IMR-90 (cell line): ENCODE results near the gene ZNF469. TPM values are rescaled to one million over a fixed set of nuclear protein-coding genes. Genes with fewer than 3 reads are reported as not detected.

Experiments used
- ATAC-seq: fragments of 200-7000 bp; cut with Tn5 transposase; 2 replicates; pipeline ENCODE4 v1.9.1; 2020; ENCODE audit warnings: low read depth, mild to moderate bottlenecking, moderate library complexity
- BruUV-seq: library from RNA; stranded (reverse); fragments of 400-500 nt; replicated peaks from 2 replicates; lab custom pipeline; 2021; lab: Mats Ljungman, UMichigan
- CTCF ChIA-PET: fragments of 300-600 bp; formaldehyde crosslinking; extraction: SDS; loops from one replicate; lab custom pipeline; 2021; ENCODE audit warnings: antibody characterized with exemption; lab: Yijun Ruan, JAX
- POLR2A ChIA-PET: fragments of 300-600 bp; sonication (Branson Sonifier 250); formaldehyde crosslinking; loops from one replicate; lab custom pipeline; 2022; ENCODE audit warnings: antibody characterized with exemption; ENCODE audit not compliant: unreplicated experiment; lab: Charles Lee
- DNase-seq: peaks from one replicate; pipeline ENCODE4 v3.0.0; 2013
- H2AFZ ChIP-seq: replicated peaks from 2 replicates; pipeline ENCODE3; 2013; ENCODE audit warnings: low read length, mild to moderate bottlenecking; ENCODE audit not compliant: poor library complexity
- H2AK5ac ChIP-seq: 2 replicates; pipeline ENCODE4 v1.6.1; 2013; ENCODE audit warnings: low read depth, low read length, inconsistent platforms
- H2AK9ac ChIP-seq: replicated peaks from 2 replicates; pipeline ENCODE3; 2013; ENCODE audit warnings: mild to moderate bottlenecking, low read depth, low read length, moderate library complexity; ENCODE audit not compliant: poor library complexity
- H2BK120ac ChIP-seq: 2 replicates; pipeline ENCODE4 v1.6.1; 2013; ENCODE audit warnings: low read depth, low read length, inconsistent platforms
- H2BK15ac ChIP-seq: 3 replicates; pipeline ENCODE4 v1.6.1; 2013; ENCODE audit warnings: low read depth, low read length, inconsistent platforms
- H2BK20ac ChIP-seq: 2 replicates; pipeline ENCODE4 v1.6.1; 2013; ENCODE audit warnings: low read depth, mild to moderate bottlenecking, inconsistent platforms, low read length, moderate library complexity
- H2BK5ac ChIP-seq: 2 replicates; pipeline ENCODE4 v1.6.1; 2013; ENCODE audit warnings: mild to moderate bottlenecking, low read depth, low read length, inconsistent platforms; ENCODE audit not compliant: poor library complexity, severe bottlenecking
- H3K14ac ChIP-seq: replicated peaks from 2 replicates; pipeline ENCODE4 v1.6.1; 2013; ENCODE audit warnings: low read depth, low read length, inconsistent platforms
- H3K18ac ChIP-seq: 2 replicates; pipeline ENCODE4 v1.6.1; 2013; ENCODE audit warnings: low read depth, low read length, control low read depth
- H3K23ac ChIP-seq: 2 replicates; pipeline ENCODE4 v1.6.1; 2013; ENCODE audit warnings: low read depth, low read length, inconsistent platforms
- H3K27ac ChIP-seq: 2 replicates; pipeline ENCODE4 v1.5.1; 2013; ENCODE audit warnings: mild to moderate bottlenecking, control low read depth, low read length; ENCODE audit not compliant: insufficient read depth
- H3K27me3 ChIP-seq: 2 replicates; pipeline ENCODE4 v1.6.1; 2013; ENCODE audit warnings: low read length; ENCODE audit not compliant: control insufficient read depth, insufficient read depth
- H3K36me3 ChIP-seq: 2 replicates; pipeline ENCODE4 v1.6.1; 2013; ENCODE audit warnings: low read length, mixed read lengths; ENCODE audit not compliant: control insufficient read depth, insufficient read depth
- H3K4ac ChIP-seq: 2 replicates; pipeline ENCODE4 v1.6.1; 2013; ENCODE audit warnings: low read depth, low read length, inconsistent platforms
- H3K4me1 ChIP-seq: 2 replicates; pipeline ENCODE4 v1.6.1; 2013; ENCODE audit warnings: low read length, mixed read lengths; ENCODE audit not compliant: control insufficient read depth, insufficient read depth
- H3K4me2 ChIP-seq: 2 replicates; pipeline ENCODE4 v1.6.1; 2013; ENCODE audit warnings: low read depth, mild to moderate bottlenecking, control low read depth, low read length, moderate library complexity
- H3K4me3 ChIP-seq: 2 replicates; pipeline ENCODE4 v1.5.1; 2013; ENCODE audit warnings: low read depth, mild to moderate bottlenecking, control low read depth, low read length, moderate library complexity; ENCODE audit not compliant: insufficient read depth
- H3K56ac ChIP-seq: 2 replicates; pipeline ENCODE4 v1.6.1; 2013; ENCODE audit warnings: low read length, inconsistent platforms; ENCODE audit not compliant: insufficient read depth; ENCODE audit errors: extremely low read depth
- H3K79me1 ChIP-seq, 2 experiments: 2 replicates each; pipeline ENCODE4 v1.6.1; 2013; ENCODE audit warnings: low read length in 2 of 2, inconsistent platforms in 1 of 2, low read depth in 1 of 2
- H3K9ac ChIP-seq: 2 replicates; pipeline ENCODE4 v1.6.1; 2013; ENCODE audit warnings: low read depth, low read length, control low read depth
- H3K9me1 ChIP-seq: 2 replicates; pipeline ENCODE4 v1.6.1; 2013; ENCODE audit warnings: low read length, inconsistent platforms; ENCODE audit not compliant: insufficient read depth
- H3K9me3 ChIP-seq: 2 replicates; pipeline ENCODE4 v1.6.1; 2013; ENCODE audit warnings: low read length; ENCODE audit not compliant: control insufficient read depth, insufficient read depth
- H4K20me1 ChIP-seq: 2 replicates; pipeline ENCODE4 v1.6.1; 2013; ENCODE audit warnings: low read length, inconsistent platforms; ENCODE audit not compliant: insufficient read depth
- H4K5ac ChIP-seq: 2 replicates; pipeline ENCODE4 v1.6.1; 2013; ENCODE audit warnings: mild to moderate bottlenecking, low read depth, low read length, control low read depth
- H4K8ac ChIP-seq, 2 experiments: 2 replicates each; pipeline ENCODE4 v1.6.1; 2013; ENCODE audit warnings: low read depth in 2 of 2, low read length in 2 of 2, control low read depth in 1 of 2, inconsistent platforms in 1 of 2
- H4K91ac ChIP-seq: 2 replicates; pipeline ENCODE4 v1.6.1; 2013; ENCODE audit warnings: low read depth, low read length, inconsistent platforms; ENCODE audit not compliant: insufficient read depth
- BHLHE40 ChIP-seq: fragments of 150-350 bp; IDR thresholded peaks from 2 replicates; pipeline ENCODE4 v1.6.1; 2016; ENCODE audit warnings: mild to moderate bottlenecking, low read depth, low read length
- CEBPB ChIP-seq: IDR thresholded peaks from 2 replicates; pipeline ENCODE4 v1.6.1; 2012; ENCODE audit warnings: low read depth, low read length, improper control_type of control experiment
- CHD1 ChIP-seq: IDR thresholded peaks from 2 replicates; pipeline ENCODE4 v1.6.1; 2012; ENCODE audit warnings: low read depth, low read length, improper control_type of control experiment
- CTCF ChIP-seq: conservative IDR thresholded peaks from 2 replicates; pipeline ENCODE4 v1.5.1; 2012; ENCODE audit warnings: mild to moderate bottlenecking, low read depth, low read length, improper control_type of control experiment
- FOS ChIP-seq: fragments of 150-350 bp; IDR thresholded peaks from 2 replicates; pipeline ENCODE4 v1.6.1; 2016; ENCODE audit warnings: low read depth, low read length
- MAFK ChIP-seq: IDR thresholded peaks from 2 replicates; pipeline ENCODE4 v1.6.1; 2012; ENCODE audit warnings: low read depth, low read length, improper control_type of control experiment
- MAZ ChIP-seq: IDR thresholded peaks from 2 replicates; pipeline ENCODE4 v1.6.1; 2012; ENCODE audit warnings: low read depth, mild to moderate bottlenecking, low read length, improper control_type of control experiment, moderate library complexity, borderline replicate concordance
- MXI1 ChIP-seq: IDR thresholded peaks from 2 replicates; pipeline ENCODE4 v1.6.1; 2012; ENCODE audit warnings: low read depth, mild to moderate bottlenecking, low read length, moderate library complexity, borderline replicate concordance
- NFE2L2 ChIP-seq: fragments of 150-350 bp; IDR thresholded peaks from 2 replicates; pipeline ENCODE4 v1.6.1; 2016; ENCODE audit warnings: low read depth, mild to moderate bottlenecking, low read length
- POLR2A ChIP-seq: IDR thresholded peaks from 2 replicates; pipeline ENCODE4 v1.6.1; 2012; ENCODE audit warnings: mild to moderate bottlenecking, low read depth, low read length
- RAD21 ChIP-seq: IDR thresholded peaks from 2 replicates; pipeline ENCODE4 v1.6.1; 2012; ENCODE audit warnings: low read length, improper control_type of control experiment
- RCOR1 ChIP-seq: IDR thresholded peaks from 2 replicates; pipeline ENCODE4 v1.6.1; 2012; ENCODE audit warnings: mild to moderate bottlenecking, low read length, improper control_type of control experiment; ENCODE audit not compliant: insufficient replicate concordance
- RFX5 ChIP-seq: IDR thresholded peaks from 2 replicates; pipeline ENCODE4 v1.8.0; 2012; ENCODE audit warnings: low read depth, mild to moderate bottlenecking, low read length, moderate library complexity
- WGBS, 2 experiments: methylation state at CpG; one replicate each; pipeline versions ENCODE4 v1.1.5 to v1.1.7; 2013; ENCODE audit warnings: missing lambda C conversion rate in 2 of 2; ENCODE audit not compliant: insufficient read length in 1 of 2; ENCODE audit errors: extremely low coverage in 2 of 2; 5-methylcytosine and 5-hydroxymethylcytosine counted together
- dilution Hi-C: fragments of 300-500 bp; cut with HindIII; formaldehyde crosslinking; loops from one replicate; pipeline ENCODE4 v1.14.3; 2018; ENCODE audit warnings: low sequenced_read_pairs; ENCODE audit not compliant: unreplicated experiment
- in situ Hi-C: fragments of 300-500 bp; cut with MboI; formaldehyde crosslinking; loops from 3 replicates; pipeline ENCODE4 v1.14.3; 2019; ENCODE audit warnings: low sequenced_read_pairs, inconsistent platforms, mixed read lengths
- intact Hi-C: fragments of 100-400 bp; cut with micrococcal nuclease; formaldehyde crosslinking; loops from 2 replicates; pipeline ENCODE4 v1.10.0; 2022
- polyA plus RNA-seq, 3 experiments: library from polyadenylated mRNA; depleted of rRNA; stranded (reverse); fragments of >200 nt; gene quantifications; 2 replicates each; pipeline ENCODE4 v1.2.3, GENCODE V29; 2012; ENCODE audit warnings: low replicate concordance in 1 of 3
- total RNA-seq: library from RNA; depleted of rRNA; stranded (reverse); fragments of >200 nt; gene quantifications from 2 replicates; pipeline ENCODE4 v1.2.3, GENCODE V29; 2012
- TF ChIP-seq, protein P1 (sequence below): fragments of 150-350 bp; IDR thresholded peaks from 2 replicates; pipeline ENCODE4 v1.6.1; 2016; ENCODE audit warnings: low read depth, mild to moderate bottlenecking, low read length, moderate library complexity, borderline replicate concordance

Gene ZNF469
- total and polyA plus RNA-seq, 2 of the 4 experiments (the other 2 are of a cell fraction): 1.1 to 13.3 TPM

DNA sequence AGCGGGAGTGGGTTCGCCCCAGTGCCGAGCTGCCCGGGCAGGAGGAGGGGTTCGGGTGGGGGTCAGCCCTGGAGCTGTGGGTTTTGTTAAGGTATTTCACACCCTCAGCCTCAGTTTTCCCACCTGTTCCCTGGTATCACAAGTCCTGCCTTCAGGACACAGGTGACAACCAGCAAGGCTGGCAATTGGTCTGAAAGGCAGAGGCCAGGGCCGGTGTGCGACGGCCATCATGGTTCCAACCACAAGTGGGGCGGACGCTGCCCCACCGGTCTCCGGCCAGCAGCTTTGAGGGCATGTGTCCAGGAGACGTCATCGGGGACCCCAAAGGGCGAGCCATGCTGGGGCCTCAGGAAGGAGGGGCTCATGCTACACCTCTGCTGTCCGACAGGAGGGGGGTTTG lies 10.8 kb downstream of the ZNF469 start:
- Histone ChIP-seq H2BK5ac (no peak overlapping the region), H3K4me2 (no peak overlapping the region), H3K79me1 (peaks cover 23 to 90% of the 10 kb centered on the region in 2 experiments; a peak in 3 of 4 replicates), H3K4me1 (peaks cover 6% of the 10 kb centered on the region; the same call in 1 of the 2 replicates), H2BK20ac (no peak overlapping the region), H3K56ac (no peak overlapping the region), H3K9ac (no peak overlapping the region), H4K20me1 (peaks cover 99% of the 10 kb centered on the region), H3K9me3 (no peaks in the 10 kb centered on the region), H3K14ac (no peak overlapping the region), H3K9me1 (peaks cover 46% of the 10 kb centered on the region), H3K18ac (no peak overlapping the region), H3K4ac (no peak overlapping the region), H4K91ac (no peak overlapping the region), H4K5ac (no peak overlapping the region), H2AFZ (no peak overlapping the region), H3K23ac (no peak overlapping the region), H4K8ac (no peak overlapping the region), H3K36me3 (peaks cover 83% of the 10 kb centered on the region), H3K27me3 (no peaks in the 10 kb centered on the region), H2AK5ac (no peak overlapping the region), H3K27ac (no peak overlapping the region), H2BK120ac (no peak overlapping the region), H2BK15ac (no peak overlapping the region), H3K4me3 (no peak overlapping the region), H2AK9ac (no peak overlapping the region)
- ChIA-PET CTCF (no interaction called here), POLR2A (no interaction called here)
- dilution Hi-C loops (no loop called here), intact Hi-C loops (no loop called here), in situ Hi-C loops (no loop called here)
- TF ChIP-seq BHLHE40: no peak
- no peak for TF ChIP-seq CTCF
- TF ChIP-seq NFE2L2: no peak
- no peak for TF ChIP-seq MAFK
- no peak for TF ChIP-seq CEBPB
- TF ChIP-seq MAZ: no peak
- TF ChIP-seq, protein P1, sequence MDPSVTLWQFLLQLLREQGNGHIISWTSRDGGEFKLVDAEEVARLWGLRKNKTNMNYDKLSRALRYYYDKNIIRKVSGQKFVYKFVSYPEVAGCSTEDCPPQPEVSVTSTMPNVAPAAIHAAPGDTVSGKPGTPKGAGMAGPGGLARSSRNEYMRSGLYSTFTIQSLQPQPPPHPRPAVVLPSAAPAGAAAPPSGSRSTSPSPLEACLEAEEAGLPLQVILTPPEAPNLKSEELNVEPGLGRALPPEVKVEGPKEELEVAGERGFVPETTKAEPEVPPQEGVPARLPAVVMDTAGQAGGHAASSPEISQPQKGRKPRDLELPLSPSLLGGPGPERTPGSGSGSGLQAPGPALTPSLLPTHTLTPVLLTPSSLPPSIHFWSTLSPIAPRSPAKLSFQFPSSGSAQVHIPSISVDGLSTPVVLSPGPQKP: no peak
- TF ChIP-seq FOS: no peak
- no peak for TF ChIP-seq POLR2A
- TF ChIP-seq RFX5: no peak
- no peak for TF ChIP-seq RCOR1
- no peak for TF ChIP-seq CHD1
- no peak for TF ChIP-seq RAD21
- TF ChIP-seq MXI1: no peak
- DNase-seq (no peak), ATAC-seq (no peak)
- BruUV-seq: no TSS peak
- 90% methylated on average over 4 of the region's 16 CpGs; no CpG with 5 or more reads in 1 of the 2 experiments for WGBS, 2 experiments
